ENCODE measurements around the gene MARCHF3. TPM values are rescaled to one million over a fixed set of nuclear protein-coding genes. Genes with fewer than 3 reads are reported as not detected.

Gene MARCHF3
- total RNA-seq, 4 donors from 2014 or later = 1.9 to 5.3 (median 2.5) TPM

- TF ChIP-seq POLR2A (IDR thresholded peaks at IDR 0.05) = no peak
- TF ChIP-seq CTCF (IDR thresholded peaks at IDR 0.05) = no peak
- Histone ChIP-seq H3K4me3 (no peak overlapping the region), H3K27ac (no peak overlapping the region), H3K27me3 (no peaks in the 10 kb centered on the region), H3K4me1 (peaks cover 0 to 5% (median 4%) of the 10 kb centered on the region in 3 donors), H3K36me3 (peaks cover 0 to 61% (median 5%) of the 10 kb centered on the region in 3 donors), H3K9me3 (no peaks in the 10 kb centered on the region)
- 85 to 93% methylated on average over 5 of the region's 5 CpGs for WGBS, 2 donors
- intact Hi-C loops (cut with DNase I) = no loop called here
- no peak for DNase-seq
These were observed 201.3 kb downstream of the MARCHF3 start for GRCh38 chr5:126829098-126829497.

- H3K4me3 ChIP-seq = no peak overlapping the region
- peaks cover 0 to 5% (median 4%) of the 10 kb centered on the region in 3 donors for H3K4me1 ChIP-seq
- intact Hi-C loops (cut with DNase I) = no loop called here
- no peak for DNase-seq
- H3K27me3 ChIP-seq = no peaks in the 10 kb centered on the region
- 37 to 43% methylated on average over 3 of the region's 3 CpGs for WGBS, 2 donors
- peaks cover 0 to 43% (median 0%) of the 10 kb centered on the region in 3 donors for H3K36me3 ChIP-seq
- peak overlapping the region in 3 of 4 donors; percentile 18 to 58 (median 53) for H3K27ac ChIP-seq
- no peak for TF ChIP-seq CTCF (IDR thresholded peaks at IDR 0.05)
- TF ChIP-seq POLR2A (IDR thresholded peaks at IDR 0.05) = no peak
- no peaks in the 10 kb centered on the region for H3K9me3 ChIP-seq
These were observed 203.6 kb downstream of the MARCHF3 start for GRCh38 chr5:126826619-126827215.

GRCh38 chr5:126819253-126819652 is 211.1 kb downstream of the MARCHF3 start:
- TF ChIP-seq CTCF (IDR thresholded peaks at IDR 0.05) = no peak
- no peak for TF ChIP-seq POLR2A (IDR thresholded peaks at IDR 0.05)
- no peaks in the 10 kb centered on the region for H3K9me3 ChIP-seq
- peaks cover 0 to 37% (median 4%) of the 10 kb centered on the region in 3 donors for H3K36me3 ChIP-seq
- H3K4me3 ChIP-seq = no peak overlapping the region
- H3K27ac ChIP-seq = no peak overlapping the region
- no peak for DNase-seq
- H3K27me3 ChIP-seq = no peaks in the 10 kb centered on the region
- H3K4me1 ChIP-seq = no peaks in the 10 kb centered on the region
- WGBS, 2 donors = 90 to 97% methylated on average over 5 of the region's 5 CpGs
- intact Hi-C loops (cut with DNase I) = no loop called here

- Histone ChIP-seq H3K27ac (no peak overlapping the region), H3K36me3 (peaks cover 0 to 37% (median 4%) of the 10 kb centered on the region in 3 donors), H3K4me3 (no peak overlapping the region), H3K9me3 (no peaks in the 10 kb centered on the region), H3K27me3 (no peaks in the 10 kb centered on the region), H3K4me1 (no peaks in the 10 kb centered on the region)
- no peak for TF ChIP-seq POLR2A (IDR thresholded peaks at IDR 0.05)
- TF ChIP-seq CTCF (IDR thresholded peaks at IDR 0.05) = no peak
- intact Hi-C loops (cut with DNase I) = no loop called here
- no peak for DNase-seq
- WGBS, 2 donors = 93 to 94% methylated on average over 4 of the region's 4 CpGs
These were observed 211.6 kb downstream of the MARCHF3 start for GRCh38 chr5:126818736-126819135.

Other genes with a start within 250 kb of the MARCHF3 start
- gene C5orf63, start 42.9 kb upstream of the MARCHF3 start, total RNA-seq = 1 to 10 TPM; 3.4 to 5.1 (median 3.9) TPM